WTC11 (cell line): ENCODE results near the gene ZNF292. TPM values are rescaled to one million over a fixed set of nuclear protein-coding genes. Genes with fewer than 3 reads are reported as not detected.

Experiments used
- ATAC-seq: fragments of 200-7000 bp; cut with Tn5 transposase; 2 replicates; pipeline ENCODE4 v1.10.0; 2021; ENCODE audit warnings: mild to moderate bottlenecking, moderate library complexity
- CTCF ChIA-PET: fragments of 300-600 bp; sonication (Branson Sonifier 250); formaldehyde crosslinking; loops from one replicate; lab custom pipeline; 2021; ENCODE audit warnings: antibody characterized with exemption; lab: Charles Lee
- POLR2A ChIA-PET: fragments of 350-600 bp; sonication (Branson Sonifier 250); formaldehyde crosslinking; loops from one replicate; lab custom pipeline; 2021; ENCODE audit warnings: antibody characterized with exemption; lab: Charles Lee
- DNase-seq: peaks from one replicate; pipeline ENCODE4 v3.0.0; 2021; ENCODE audit warnings: low spot score
- H3K27ac Mint-ChIP-seq: 2 replicates; pipeline ENCODE4 v1.8.0; 2021; ENCODE audit warnings: mixed read lengths
- H3K27me3 Mint-ChIP-seq: 2 replicates; pipeline ENCODE4 v1.8.0; 2021; ENCODE audit warnings: low read depth, mild to moderate bottlenecking, moderate library complexity, mixed read lengths
- H3K36me3 Mint-ChIP-seq: 2 replicates; pipeline ENCODE4 v1.8.0; 2021; ENCODE audit warnings: mixed read lengths
- H3K4me1 Mint-ChIP-seq: 2 replicates; pipeline ENCODE4 v1.8.0; 2022; ENCODE audit warnings: mixed read lengths
- H3K4me3 Mint-ChIP-seq: 2 replicates; pipeline ENCODE4 v1.8.0; 2021; ENCODE audit warnings: mild to moderate bottlenecking, moderate library complexity, mixed read lengths
- H3K9me3 Mint-ChIP-seq: 2 replicates; pipeline ENCODE4 v1.8.0; 2021; ENCODE audit warnings: mixed read lengths
- ATF2 ChIP-seq: sonication (generic); formaldehyde crosslinking; IDR thresholded peaks from 2 replicates; pipeline ENCODE4 v1.8.1; 2022; ENCODE audit warnings: low read depth, missing genetic modification reagents, borderline replicate concordance
- ATF3 ChIP-seq: sonication (generic); formaldehyde crosslinking; conservative IDR thresholded peaks from 2 replicates; pipeline ENCODE4 v1.8.1; 2022; ENCODE audit warnings: mild to moderate bottlenecking, missing genetic modification reagents
- CTCF ChIP-seq: fragments of 200-600 bp; IDR thresholded peaks from 2 replicates; pipeline ENCODE4 v1.8.0; 2022; ENCODE audit warnings: antibody characterized with exemption
- E2F5 ChIP-seq: sonication (generic); formaldehyde crosslinking; IDR thresholded peaks from 2 replicates; pipeline ENCODE4 v1.8.1; 2022; ENCODE audit warnings: mild to moderate bottlenecking, moderate library complexity, missing genetic modification reagents
- ERG ChIP-seq: fragments of 250-450 bp; sonication (Bioruptor Pico); IDR thresholded peaks from 2 replicates; pipeline ENCODE4 v1.8.0; 2021; ENCODE audit warnings: mild to moderate bottlenecking
- HMGXB4 ChIP-seq: sonication (generic); formaldehyde crosslinking; IDR thresholded peaks from 2 replicates; pipeline ENCODE4 v1.8.1; 2023; ENCODE audit warnings: mild to moderate bottlenecking, moderate library complexity, missing genetic modification reagents
- IRF1 ChIP-seq: sonication (generic); formaldehyde crosslinking; IDR thresholded peaks from 2 replicates; pipeline ENCODE4 v1.8.0; 2023; ENCODE audit warnings: missing genetic modification reagents
- IRF2 ChIP-seq: sonication (generic); formaldehyde crosslinking; IDR thresholded peaks from 2 replicates; pipeline ENCODE4 v1.8.0; 2022; ENCODE audit warnings: low read depth, missing genetic modification reagents, borderline replicate concordance
- JUN ChIP-seq: sonication (generic); formaldehyde crosslinking; IDR thresholded peaks from 2 replicates; pipeline ENCODE4 v1.8.0; 2023; ENCODE audit warnings: mild to moderate bottlenecking, missing genetic modification reagents
- MLX ChIP-seq: sonication (generic); formaldehyde crosslinking; IDR thresholded peaks from 2 replicates; pipeline ENCODE4 v1.8.1; 2023; ENCODE audit warnings: mild to moderate bottlenecking, missing genetic modification reagents, moderate library complexity
- MYBL2 ChIP-seq: sonication (generic); formaldehyde crosslinking; IDR thresholded peaks from 2 replicates; pipeline ENCODE4 v1.8.1; 2023; ENCODE audit warnings: mild to moderate bottlenecking, moderate library complexity, missing genetic modification reagents
- NR2C2 ChIP-seq: sonication (generic); formaldehyde crosslinking; IDR thresholded peaks from 2 replicates; pipeline ENCODE4 v1.8.0; 2022; ENCODE audit warnings: mild to moderate bottlenecking, missing genetic modification reagents
- PREB ChIP-seq: sonication (generic); formaldehyde crosslinking; IDR thresholded peaks from 2 replicates; pipeline ENCODE4 v1.8.1; 2022; ENCODE audit warnings: mild to moderate bottlenecking, missing genetic modification reagents, moderate library complexity, borderline replicate concordance
- RELA ChIP-seq: sonication (generic); formaldehyde crosslinking; IDR thresholded peaks from 2 replicates; pipeline ENCODE4 v1.8.1; 2022; ENCODE audit warnings: missing genetic modification reagents, mild to moderate bottlenecking, borderline replicate concordance
- RORB ChIP-seq: fragments of 250-450 bp; sonication (Bioruptor Pico); IDR thresholded peaks from 2 replicates; pipeline ENCODE4 v1.9.0; 2021; ENCODE audit warnings: mild to moderate bottlenecking
- SMAD3 ChIP-seq: sonication (generic); formaldehyde crosslinking; IDR thresholded peaks from 2 replicates; pipeline ENCODE4 v1.8.0; 2022; ENCODE audit warnings: missing genetic modification reagents, mild to moderate bottlenecking, borderline replicate concordance
- SMAD4 ChIP-seq: sonication (generic); formaldehyde crosslinking; IDR thresholded peaks from 2 replicates; pipeline ENCODE4 v1.8.0; 2022; ENCODE audit warnings: mild to moderate bottlenecking, missing genetic modification reagents
- STAT6 ChIP-seq: sonication (generic); formaldehyde crosslinking; conservative IDR thresholded peaks from 2 replicates; pipeline ENCODE4 v1.8.1; 2023; ENCODE audit warnings: mild to moderate bottlenecking, low read depth, missing genetic modification reagents, moderate library complexity
- ZNF263 ChIP-seq: sonication (generic); formaldehyde crosslinking; IDR thresholded peaks from 2 replicates; pipeline ENCODE4 v1.8.1; 2022; ENCODE audit warnings: low read depth, mild to moderate bottlenecking, moderate library complexity, missing genetic modification reagents
- ZNF512 ChIP-seq: sonication (generic); formaldehyde crosslinking; IDR thresholded peaks from 2 replicates; pipeline ENCODE4 v1.8.1; 2022; ENCODE audit warnings: missing genetic modification reagents, borderline replicate concordance
- total RNA-seq: library from RNA; stranded (reverse); gene quantifications from 3 replicates; pipeline ENCODE4 v1.2.3, GENCODE V29; 2021

The ZNF292 gene
- total RNA-seq, 1 experiment from 2014 or later: 42.1 TPM

GRCh38 chr6:87126501-87126900, 28.9 kb upstream of the ZNF292 start:
- ChIA-PET POLR2A (no interaction called here), CTCF (no interaction called here)
- peaks cover 11% of the 10 kb centered on the region for H3K27me3 Mint-ChIP-seq

More at GRCh38 chr6:87126501-87126900, 28.9 kb upstream of the ZNF292 start:
- no peak overlapping the region for H3K4me3 Mint-ChIP-seq
- peaks cover 8% of the 10 kb centered on the region for H3K9me3 Mint-ChIP-seq
- no peak for DNase-seq
- TF ChIP-seq STAT6 (CRISPR knock-in tag) (no peak), IRF2 (CRISPR knock-in tag) (no peak), JUN (CRISPR knock-in tag) (no peak), SMAD3 (CRISPR knock-in tag) (no peak), ATF3 (CRISPR knock-in tag) (no peak), ZNF512 (no peak), PREB (CRISPR knock-in tag) (no peak), MLX (no peak), ATF2 (CRISPR knock-in tag) (no peak), ERG (CRISPR knock-in tag) (no peak), SMAD4 (CRISPR knock-in tag) (no peak), ZNF263 (CRISPR knock-in tag) (no peak), IRF1 (no peak), HMGXB4 (no peak), RORB (CRISPR knock-in tag) (no peak), CTCF (no peak), E2F5 (CRISPR knock-in tag) (no peak), MYBL2 (no peak), RELA (CRISPR knock-in tag) (no peak), NR2C2 (no peak)
- TF ChIP-seq, all 79 proteins: peak for 0
- H3K27ac Mint-ChIP-seq: no peak overlapping the region
- no peak for ATAC-seq
- H3K36me3 Mint-ChIP-seq: peaks cover 2% of the 10 kb centered on the region; the same call in 1 of the 2 replicates
- H3K4me1 Mint-ChIP-seq: no peaks in the 10 kb centered on the region
